ENCODE data around the gene DENND2A. TPM values are rescaled to one million over a fixed set of nuclear protein-coding genes. Genes with fewer than 3 reads are reported as not detected.
A peak's percentile ranks its signal among the peaks of the same experiment; 100 is the strongest.

The DENND2A gene
- total and polyA plus RNA-seq, 7 donors: 2.7 to 8.7 (median 3.8) TPM

DNA sequence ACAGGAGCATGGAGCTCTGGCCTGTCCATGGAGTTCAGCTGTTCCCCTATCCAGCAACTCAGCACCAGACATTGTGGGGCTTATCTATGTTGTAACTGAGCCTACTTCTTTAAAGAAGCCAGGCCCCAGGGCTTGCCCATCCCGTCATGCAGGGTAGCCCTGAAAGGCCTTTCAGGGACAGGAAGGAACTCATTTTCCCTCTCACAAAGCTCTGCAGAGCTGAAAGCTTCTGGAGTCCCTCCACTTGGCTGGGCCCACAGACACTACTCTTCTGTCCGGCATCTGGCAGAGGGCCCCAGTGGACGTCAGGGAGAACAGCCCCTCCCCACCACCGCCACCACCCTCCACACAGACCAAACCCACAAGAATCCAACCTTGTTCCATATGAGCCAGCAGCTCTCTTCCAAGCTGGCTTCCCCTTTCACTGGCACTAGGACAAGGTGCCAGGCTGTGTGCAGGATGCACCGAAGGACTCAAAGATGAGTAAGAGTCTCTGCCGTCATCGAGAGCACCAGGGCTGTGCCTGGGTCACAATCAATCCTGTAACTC lies 33.1 kb downstream of the DENND2A start:
- ATAC-seq (peak; percentile 71 to 85 (median 78)), DNase-seq (peak; percentile 77 to 84)
- no peaks in the 10 kb centered on the region for H3K9me3 ChIP-seq
- H3K4me1 ChIP-seq: peaks cover 8% of the 10 kb centered on the region
- peak overlapping the region; percentile 38 for H3K27ac ChIP-seq
- H3K36me3 ChIP-seq (ENCODE audit: insufficient read depth in 1 of 2, low read depth in 1 of 2): no peaks in the 10 kb centered on the region
- H3K4me3 ChIP-seq: no peak overlapping the region
- TF ChIP-seq, protein P1, sequence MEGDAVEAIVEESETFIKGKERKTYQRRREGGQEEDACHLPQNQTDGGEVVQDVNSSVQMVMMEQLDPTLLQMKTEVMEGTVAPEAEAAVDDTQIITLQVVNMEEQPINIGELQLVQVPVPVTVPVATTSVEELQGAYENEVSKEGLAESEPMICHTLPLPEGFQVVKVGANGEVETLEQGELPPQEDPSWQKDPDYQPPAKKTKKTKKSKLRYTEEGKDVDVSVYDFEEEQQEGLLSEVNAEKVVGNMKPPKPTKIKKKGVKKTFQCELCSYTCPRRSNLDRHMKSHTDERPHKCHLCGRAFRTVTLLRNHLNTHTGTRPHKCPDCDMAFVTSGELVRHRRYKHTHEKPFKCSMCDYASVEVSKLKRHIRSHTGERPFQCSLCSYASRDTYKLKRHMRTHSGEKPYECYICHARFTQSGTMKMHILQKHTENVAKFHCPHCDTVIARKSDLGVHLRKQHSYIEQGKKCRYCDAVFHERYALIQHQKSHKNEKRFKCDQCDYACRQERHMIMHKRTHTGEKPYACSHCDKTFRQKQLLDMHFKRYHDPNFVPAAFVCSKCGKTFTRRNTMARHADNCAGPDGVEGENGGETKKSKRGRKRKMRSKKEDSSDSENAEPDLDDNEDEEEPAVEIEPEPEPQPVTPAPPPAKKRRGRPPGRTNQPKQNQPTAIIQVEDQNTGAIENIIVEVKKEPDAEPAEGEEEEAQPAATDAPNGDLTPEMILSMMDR (IDR thresholded peaks at IDR 0.05): no peak
- peaks cover 0 to 5% (median 0%) of the 10 kb centered on the region in 3 donors for H3K27me3 ChIP-seq (ENCODE audit: insufficient read depth in 3 of 3, low read length in 2 of 3)
- intact Hi-C loops (cut with DNase I): no loop called here
- 5 to 17% (median 11%) methylated on average over 7 of the region's 7 CpGs for WGBS, 3 donors

DNA sequence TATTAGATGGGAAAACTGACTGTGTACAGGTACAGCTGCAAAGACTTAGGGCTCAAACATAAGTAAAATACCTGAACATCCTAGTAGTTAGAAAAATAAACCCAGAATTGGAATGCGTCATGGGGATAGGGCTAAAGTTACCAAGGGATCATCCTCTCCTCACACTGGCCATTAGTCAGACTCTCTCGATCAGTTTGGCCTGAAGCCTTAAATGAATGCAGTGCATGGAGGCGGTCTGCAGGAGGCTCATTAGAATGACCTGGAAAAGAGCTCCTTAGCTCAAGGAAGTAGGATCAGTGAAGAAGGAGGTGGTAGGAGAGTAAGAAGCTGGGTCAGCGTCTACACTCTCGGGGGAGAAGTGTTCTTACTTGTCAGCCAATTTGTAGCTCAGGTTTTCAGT lies 35.3 kb downstream of the DENND2A start:
- Histone ChIP-seq H3K27ac (no peak overlapping the region), H3K27me3 (ENCODE audit: insufficient read depth in 3 of 3, low read length in 2 of 3) (peaks cover 0 to 6% (median 0%) of the 10 kb centered on the region in 3 donors), H3K4me1 (peaks cover 8% of the 10 kb centered on the region), H3K9me3 (no peaks in the 10 kb centered on the region), H3K36me3 (ENCODE audit: insufficient read depth in 1 of 2, low read depth in 1 of 2) (no peaks in the 10 kb centered on the region), H3K4me3 (no peak overlapping the region)
- intact Hi-C loops (cut with DNase I): no loop called here
- 65 to 69% (median 66%) methylated on average over 5 of the region's 5 CpGs for WGBS, 3 donors
- TF ChIP-seq, protein P1 (IDR thresholded peaks at IDR 0.05): no peak
- no peak for ATAC-seq
- no peak for DNase-seq

DNA sequence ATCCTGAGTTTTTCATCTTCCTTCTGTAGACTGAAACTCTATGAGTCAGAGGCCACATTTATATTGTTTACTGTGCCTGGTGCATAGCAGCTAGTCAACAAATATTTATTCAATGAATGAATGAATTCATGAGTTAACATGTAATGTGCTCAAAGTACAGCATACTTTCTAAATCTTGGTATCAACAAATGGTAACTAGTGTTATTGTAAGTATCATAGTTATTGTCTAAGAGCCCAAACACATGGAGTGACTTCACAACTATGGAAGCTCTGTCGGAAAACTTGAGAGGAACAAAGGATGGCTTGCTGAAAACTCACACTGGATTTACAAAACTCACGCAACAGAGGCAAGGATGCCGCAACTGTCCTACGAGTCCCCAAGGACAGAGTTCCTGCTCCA lies 35.9 kb downstream of the DENND2A start:
- Histone ChIP-seq H3K27ac (no peak overlapping the region), H3K36me3 (ENCODE audit: insufficient read depth in 1 of 2, low read depth in 1 of 2) (no peaks in the 10 kb centered on the region), H3K9me3 (no peaks in the 10 kb centered on the region), H3K27me3 (ENCODE audit: insufficient read depth in 3 of 3, low read length in 2 of 3) (peaks cover 0 to 10% (median 0%) of the 10 kb centered on the region in 3 donors), H3K4me3 (no peak overlapping the region), H3K4me1 (peaks cover 8% of the 10 kb centered on the region)
- no peak for ATAC-seq
- 65 to 84% (median 73%) methylated on average over 4 of the region's 4 CpGs for WGBS, 3 donors
- TF ChIP-seq, protein P1 (IDR thresholded peaks at IDR 0.05): no peak
- DNase-seq: no peak
- intact Hi-C loops (cut with DNase I): no loop called here

DNA sequence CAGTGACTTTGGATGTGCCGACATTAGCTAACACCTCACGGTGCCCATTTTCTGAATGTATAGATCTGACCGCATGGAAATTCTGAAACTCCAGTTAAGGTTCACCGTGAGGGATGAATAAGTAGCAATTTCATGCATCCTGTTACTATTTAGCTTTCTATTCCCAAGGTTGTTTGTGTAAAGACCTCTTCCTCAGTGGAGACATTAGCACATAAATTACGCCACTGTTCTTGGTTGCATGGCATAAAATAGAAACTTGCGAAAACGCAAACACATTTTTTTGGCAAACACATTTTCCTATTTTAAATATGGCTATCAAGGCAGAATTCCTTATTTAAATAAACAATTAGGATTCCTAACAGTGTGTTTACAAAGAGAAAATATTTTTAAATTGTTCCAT lies 36.5 kb downstream of the DENND2A start:
- Histone ChIP-seq H3K4me1 (peaks cover 8% of the 10 kb centered on the region), H3K27ac (no peak overlapping the region), H3K4me3 (no peak overlapping the region), H3K27me3 (ENCODE audit: insufficient read depth in 3 of 3, low read length in 2 of 3) (peaks cover 0 to 10% (median 0%) of the 10 kb centered on the region in 3 donors), H3K36me3 (ENCODE audit: insufficient read depth in 1 of 2, low read depth in 1 of 2) (no peaks in the 10 kb centered on the region), H3K9me3 (no peaks in the 10 kb centered on the region)
- WGBS, 3 donors: 90 to 95% (median 90%) methylated on average over 7 of the region's 7 CpGs
- no peak for ATAC-seq
- intact Hi-C loops (cut with DNase I): no loop called here
- DNase-seq: no peak
- TF ChIP-seq, protein P1 (IDR thresholded peaks at IDR 0.05): no peak
